Adrenal gland (tissue), 5 donors: ENCODE measurements around the gene RNF214.

Experiments used
- CTCF ChIP-seq, 6 experiments: fragments of 450-650 bp in 4 of 6; fragments of 200-600 bp in 2 of 6; sonication (generic) in 1 of 6; IDR thresholded peaks; 1 replicate in 5 of 6; 2 replicates in 1 of 6; pipeline versions ENCODE4 v1.5.1 to v1.8.0; 2016 to 2021; ENCODE audit warnings: antibody characterized with exemption in 6 of 6, mild to moderate bottlenecking in 2 of 6, moderate library complexity in 1 of 6
- POLR2A ChIP-seq, 2 donors: fragments of 450-650 bp; IDR thresholded peaks; one replicate each; pipeline ENCODE4 v1.6.1; 2017; ENCODE audit warnings: antibody characterized with exemption in 2 of 2, mild to moderate bottlenecking in 2 of 2, moderate library complexity in 1 of 2
- donor health status: DM: no; HTN: no; CAD: no.

- TF ChIP-seq CTCF (IDR thresholded peaks at IDR 0.05) (no peak), POLR2A (IDR thresholded peaks at IDR 0.05) (no peak)
Measured at GRCh38 chr11:117251506-117251905, 19.0 kb downstream of the RNF214 start.
